Neural crest cell (in vitro differentiated cells): ENCODE results near the gene ANO5. TPM values are rescaled to one million over a fixed set of nuclear protein-coding genes. Genes with fewer than 3 reads are reported as not detected.
A peak's percentile ranks its signal among the peaks of the same experiment; 100 is the strongest.

Source experiments
- DNase-seq: peaks from one replicate; pipeline ENCODE4 v3.0.0; 2021; ENCODE audit warnings: low read depth, mixed read lengths, low spot score
- H3K27ac Mint-ChIP-seq: one replicate; pipeline ENCODE4 v1.8.0; 2021; ENCODE audit warnings: mild to moderate bottlenecking, mixed read lengths; ENCODE audit not compliant: unreplicated experiment
- H3K27me3 Mint-ChIP-seq: 2 replicates; pipeline ENCODE4 v1.8.0; 2021; ENCODE audit warnings: low read depth, mild to moderate bottlenecking, mixed read lengths
- H3K36me3 Mint-ChIP-seq: 2 replicates; pipeline ENCODE4 v1.8.0; 2021; ENCODE audit warnings: low read depth, mild to moderate bottlenecking, mixed read lengths
- H3K4me1 Mint-ChIP-seq: 2 replicates; pipeline ENCODE4 v1.8.0; 2021; ENCODE audit warnings: mixed read lengths
- H3K4me3 Mint-ChIP-seq: one replicate; pipeline ENCODE4 v1.8.0; 2021; ENCODE audit warnings: mild to moderate bottlenecking, mixed read lengths
- H3K9me3 Mint-ChIP-seq: 2 replicates; pipeline ENCODE4 v1.8.0; 2021; ENCODE audit warnings: mixed read lengths
- total RNA-seq: library from RNA; stranded (reverse); gene quantifications from 2 replicates; pipeline ENCODE4 v1.2.1, GENCODE V29; 2021
- TF ChIP-seq, protein P1 (sequence below): fragments of 200-600 bp; sonication (generic); conservative IDR thresholded peaks from 2 replicates; pipeline ENCODE4 v1.5.0; 2021; ENCODE audit warnings: antibody characterized with exemption, mild to moderate bottlenecking

ANO5 gene
- total RNA-seq, 1 donor from 2014 or later = 3.4 TPM

DNA sequence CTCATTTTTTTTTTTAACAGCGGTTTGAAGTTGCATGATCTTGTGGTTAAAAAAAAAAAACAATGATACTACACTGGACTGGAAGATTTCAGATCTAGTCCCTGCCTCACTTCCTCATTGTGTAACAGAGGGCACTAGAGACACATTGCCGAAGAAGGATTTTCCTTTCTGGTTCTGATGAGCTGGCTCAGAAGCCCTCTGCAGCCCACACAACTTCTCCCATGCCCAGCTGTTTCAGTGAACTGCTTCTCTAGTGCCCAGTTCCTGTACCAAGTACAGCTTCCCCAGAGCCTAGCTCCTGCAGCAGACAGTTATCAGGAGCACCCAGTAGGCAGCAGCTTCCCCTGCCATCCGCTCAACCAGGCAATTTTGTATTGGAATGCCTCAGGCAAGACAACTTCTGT is 29.5 kb upstream of the ANO5 start:
- H3K4me3 Mint-ChIP-seq = no peak overlapping the region
- H3K27me3 Mint-ChIP-seq = no peaks in the 10 kb centered on the region
- TF ChIP-seq, protein P1, sequence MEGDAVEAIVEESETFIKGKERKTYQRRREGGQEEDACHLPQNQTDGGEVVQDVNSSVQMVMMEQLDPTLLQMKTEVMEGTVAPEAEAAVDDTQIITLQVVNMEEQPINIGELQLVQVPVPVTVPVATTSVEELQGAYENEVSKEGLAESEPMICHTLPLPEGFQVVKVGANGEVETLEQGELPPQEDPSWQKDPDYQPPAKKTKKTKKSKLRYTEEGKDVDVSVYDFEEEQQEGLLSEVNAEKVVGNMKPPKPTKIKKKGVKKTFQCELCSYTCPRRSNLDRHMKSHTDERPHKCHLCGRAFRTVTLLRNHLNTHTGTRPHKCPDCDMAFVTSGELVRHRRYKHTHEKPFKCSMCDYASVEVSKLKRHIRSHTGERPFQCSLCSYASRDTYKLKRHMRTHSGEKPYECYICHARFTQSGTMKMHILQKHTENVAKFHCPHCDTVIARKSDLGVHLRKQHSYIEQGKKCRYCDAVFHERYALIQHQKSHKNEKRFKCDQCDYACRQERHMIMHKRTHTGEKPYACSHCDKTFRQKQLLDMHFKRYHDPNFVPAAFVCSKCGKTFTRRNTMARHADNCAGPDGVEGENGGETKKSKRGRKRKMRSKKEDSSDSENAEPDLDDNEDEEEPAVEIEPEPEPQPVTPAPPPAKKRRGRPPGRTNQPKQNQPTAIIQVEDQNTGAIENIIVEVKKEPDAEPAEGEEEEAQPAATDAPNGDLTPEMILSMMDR = no peak
- no peak overlapping the region for H3K27ac Mint-ChIP-seq
- H3K4me1 Mint-ChIP-seq = no peaks in the 10 kb centered on the region
- no peaks in the 10 kb centered on the region for H3K36me3 Mint-ChIP-seq
- no peaks in the 10 kb centered on the region for H3K9me3 Mint-ChIP-seq
- DNase-seq = no peak

DNA sequence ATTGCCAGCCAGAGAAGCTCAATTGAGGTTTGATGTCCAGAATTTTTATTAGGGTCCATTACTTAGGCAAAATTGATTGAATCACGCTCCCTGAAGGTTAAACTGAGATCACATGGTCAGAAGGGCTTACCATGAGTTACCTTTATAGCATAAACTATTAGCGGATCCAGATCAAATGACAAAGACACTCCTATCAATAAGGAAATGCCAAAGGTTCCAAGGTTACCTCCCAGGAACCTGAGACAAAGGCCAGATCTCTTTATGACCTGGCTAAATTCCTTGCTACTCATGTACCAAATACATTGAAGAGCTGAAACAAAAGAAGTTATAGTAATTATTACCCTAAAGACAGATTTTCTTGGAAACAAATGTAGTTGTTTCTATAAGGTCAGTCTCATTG is 27.8 kb upstream of the ANO5 start:
- H3K27me3 Mint-ChIP-seq = peaks cover 4% of the 10 kb centered on the region
- no peaks in the 10 kb centered on the region for H3K9me3 Mint-ChIP-seq
- H3K27ac Mint-ChIP-seq = no peak overlapping the region
- no peak for DNase-seq
- TF ChIP-seq, protein P1 = no peak
- H3K4me3 Mint-ChIP-seq = no peak overlapping the region
- H3K4me1 Mint-ChIP-seq = no peaks in the 10 kb centered on the region
- H3K36me3 Mint-ChIP-seq = no peaks in the 10 kb centered on the region

DNA sequence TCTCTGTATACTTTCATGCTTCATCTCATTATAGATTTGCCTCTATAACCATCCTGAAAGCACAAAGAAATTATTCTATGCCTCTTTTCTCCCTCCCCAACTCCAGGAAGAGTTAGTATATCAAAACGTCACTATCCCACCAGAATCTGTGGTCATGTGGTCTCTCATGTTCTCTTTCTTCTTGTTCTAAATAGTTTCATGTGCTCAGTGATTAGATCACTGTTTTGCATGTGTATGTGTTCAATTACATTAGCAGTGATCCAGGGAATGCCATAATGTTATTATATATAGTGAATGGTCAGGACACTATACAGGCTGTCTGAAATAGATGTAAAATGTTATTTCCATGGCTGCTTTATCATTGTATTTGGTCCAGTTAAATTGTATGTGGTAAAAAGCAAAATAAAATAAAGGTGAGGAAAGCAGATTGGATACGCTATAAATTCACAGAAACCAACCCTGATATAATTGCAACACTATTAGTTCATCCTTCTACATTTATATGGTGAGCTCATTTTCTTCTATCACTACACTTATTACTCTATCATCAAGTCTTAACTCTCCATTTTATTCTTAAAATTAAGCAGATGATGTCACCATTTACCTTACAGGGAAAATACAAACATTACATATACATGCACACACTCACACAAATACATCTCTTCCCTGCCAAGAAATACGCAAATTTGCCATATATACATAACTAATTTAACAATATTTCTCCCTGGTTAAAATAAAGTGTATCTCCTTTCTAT is 26.9 kb upstream of the ANO5 start:
- TF ChIP-seq, protein P1 = no peak
- no peak for DNase-seq
- H3K27me3 Mint-ChIP-seq = peaks cover 4% of the 10 kb centered on the region
- H3K4me3 Mint-ChIP-seq = no peak overlapping the region
- H3K9me3 Mint-ChIP-seq = no peaks in the 10 kb centered on the region
- no peaks in the 10 kb centered on the region for H3K4me1 Mint-ChIP-seq
- H3K27ac Mint-ChIP-seq = no peak overlapping the region
- no peaks in the 10 kb centered on the region for H3K36me3 Mint-ChIP-seq

DNA sequence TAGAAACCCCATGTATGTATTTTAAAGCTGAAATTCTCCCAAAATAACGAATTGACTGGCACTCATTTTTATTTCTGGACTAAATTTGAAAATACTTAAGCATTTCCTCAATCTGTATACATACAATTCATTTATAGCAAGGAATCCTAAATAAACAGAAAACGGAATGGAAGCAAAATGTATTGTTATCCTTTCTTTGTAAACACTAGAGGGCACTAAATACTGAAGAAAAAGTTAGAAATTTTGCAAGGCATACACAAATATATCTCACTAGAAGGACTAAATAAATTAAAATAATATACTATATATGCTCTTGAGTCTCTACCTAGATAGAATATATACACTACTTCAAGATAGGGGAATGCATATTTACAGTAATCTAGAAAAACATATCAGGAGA is 23.1 kb upstream of the ANO5 start:
- TF ChIP-seq, protein P1 = peak; percentile 68
- peaks cover 4% of the 10 kb centered on the region for H3K27me3 Mint-ChIP-seq
- no peak for DNase-seq
- H3K27ac Mint-ChIP-seq = no peak overlapping the region
- no peaks in the 10 kb centered on the region for H3K4me1 Mint-ChIP-seq
- no peaks in the 10 kb centered on the region for H3K36me3 Mint-ChIP-seq
- no peaks in the 10 kb centered on the region for H3K9me3 Mint-ChIP-seq
- no peak overlapping the region for H3K4me3 Mint-ChIP-seq

DNA sequence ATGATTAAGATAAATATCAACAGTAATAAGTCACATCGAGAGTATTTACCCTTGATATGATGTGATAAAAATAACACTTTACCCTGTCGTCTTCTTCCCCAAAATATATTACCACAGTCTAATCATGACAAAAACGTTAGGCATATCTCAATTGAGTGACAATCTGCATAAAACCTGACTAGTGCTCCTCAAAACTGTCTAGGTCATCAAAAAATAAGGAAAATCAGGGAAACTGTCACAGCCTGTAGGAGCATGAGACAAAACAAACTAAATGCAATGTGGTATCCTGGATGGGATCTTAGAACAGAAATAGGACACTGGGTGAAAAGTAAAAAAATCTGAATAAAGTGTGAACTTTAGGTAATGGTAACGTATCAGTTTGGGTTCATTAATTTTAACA is 19.4 kb upstream of the ANO5 start:
- Mint-ChIP-seq H3K36me3 (no peaks in the 10 kb centered on the region), H3K27ac (no peak overlapping the region), H3K27me3 (peaks cover 4% of the 10 kb centered on the region), H3K9me3 (no peaks in the 10 kb centered on the region), H3K4me3 (no peak overlapping the region), H3K4me1 (no peaks in the 10 kb centered on the region)
- DNase-seq = no peak
- TF ChIP-seq, protein P1 = no peak
